ENCODE measurements around the gene KRTAP9-6. TPM values are rescaled to one million over a fixed set of nuclear protein-coding genes. Genes with fewer than 3 reads are reported as not detected.
A peak's percentile ranks its signal among the peaks of the same experiment; 100 is the strongest.

KRTAP9-6 gene
- polyA plus RNA-seq, 6 donors from 2014 or later, result not detected

DNA sequence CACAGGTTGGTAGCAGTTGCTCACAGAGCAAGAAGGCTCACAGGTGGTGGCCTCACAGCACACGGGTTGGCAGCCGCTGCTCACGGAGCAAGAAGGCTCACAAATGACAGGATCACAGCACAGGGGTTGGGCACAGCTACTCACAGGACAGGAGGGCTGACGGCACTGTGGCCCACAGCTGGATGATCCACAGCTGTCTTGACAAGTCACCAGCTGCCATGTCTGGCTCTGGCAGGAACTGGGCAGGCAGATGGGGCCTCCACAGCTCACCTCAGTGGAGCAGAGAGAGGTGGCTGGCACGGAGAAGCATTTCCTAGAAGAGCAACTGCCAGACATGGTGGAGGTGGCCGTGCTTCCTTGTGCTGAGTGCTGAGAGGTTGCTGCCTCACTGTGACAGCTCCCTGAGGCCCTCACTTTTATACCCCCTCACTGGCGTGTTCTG lies 43.8 kb downstream of the KRTAP9-6 start, which contains the start of gene KRTAP16-1:
KRTAP16-1 (minus strand) TSS at position 392 of the 442 bp plus-strand sequence; CDS start at position 336, 56 bp downstream.
- Mint-ChIP-seq H3K27ac (peak within 1 kb of the TSS; percentile 93 to 100 (median 98)), H3K27me3 (no peaks in the 10 kb centered on the region), H3K4me1 (peaks cover 45 to 60% (median 52%) of the 10 kb centered on the region in 3 donors), H3K36me3 (no peaks in the 10 kb centered on the region), H3K9me3 (peaks cover 0 to 2% (median 0%) of the 10 kb centered on the region in 7 donors), H3K4me3 (peak within 1 kb of the TSS; percentile 67 to 88 (median 82))
- peak in 1 of 2 donors; percentile 45 for ATAC-seq (ENCODE audit: low read depth in 2 of 2)
- peak; percentile 75 for DNase-seq

DNA sequence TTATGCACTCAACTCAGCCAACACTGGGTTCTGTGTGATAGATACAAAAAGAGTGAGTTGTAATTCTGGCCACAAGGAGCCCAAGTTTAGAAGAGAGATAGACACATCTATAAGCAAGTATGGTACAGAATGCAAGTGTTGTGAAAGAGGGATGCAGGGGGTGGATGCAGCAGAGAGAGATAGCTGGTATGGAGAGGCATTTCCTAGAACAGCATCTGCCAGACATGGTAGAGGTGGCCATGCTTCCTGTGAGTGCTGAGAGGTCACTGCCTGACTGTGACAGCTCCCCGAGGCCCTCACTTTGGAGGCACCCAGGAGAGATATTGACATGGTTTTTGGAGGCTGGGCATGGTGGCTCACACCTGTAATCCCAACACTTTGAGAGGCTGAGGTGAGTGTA lies 45.9 kb downstream of the KRTAP9-6 start:
- no peak for DNase-seq
- Mint-ChIP-seq H3K9me3 (peaks cover 0 to 2% (median 0%) of the 10 kb centered on the region in 7 donors), H3K4me3 (peak overlapping the region in 2 of 8 donors; percentile 55 to 71), H3K27me3 (peaks cover 0 to 12% (median 5%) of the 10 kb centered on the region in 3 donors), H3K27ac (peak overlapping the region in 2 of 6 donors; percentile 60 to 93), H3K4me1 (peaks cover 38 to 50% (median 46%) of the 10 kb centered on the region in 3 donors), H3K36me3 (no peaks in the 10 kb centered on the region)
- no peak for ATAC-seq (ENCODE audit: low read depth in 2 of 2)

DNA sequence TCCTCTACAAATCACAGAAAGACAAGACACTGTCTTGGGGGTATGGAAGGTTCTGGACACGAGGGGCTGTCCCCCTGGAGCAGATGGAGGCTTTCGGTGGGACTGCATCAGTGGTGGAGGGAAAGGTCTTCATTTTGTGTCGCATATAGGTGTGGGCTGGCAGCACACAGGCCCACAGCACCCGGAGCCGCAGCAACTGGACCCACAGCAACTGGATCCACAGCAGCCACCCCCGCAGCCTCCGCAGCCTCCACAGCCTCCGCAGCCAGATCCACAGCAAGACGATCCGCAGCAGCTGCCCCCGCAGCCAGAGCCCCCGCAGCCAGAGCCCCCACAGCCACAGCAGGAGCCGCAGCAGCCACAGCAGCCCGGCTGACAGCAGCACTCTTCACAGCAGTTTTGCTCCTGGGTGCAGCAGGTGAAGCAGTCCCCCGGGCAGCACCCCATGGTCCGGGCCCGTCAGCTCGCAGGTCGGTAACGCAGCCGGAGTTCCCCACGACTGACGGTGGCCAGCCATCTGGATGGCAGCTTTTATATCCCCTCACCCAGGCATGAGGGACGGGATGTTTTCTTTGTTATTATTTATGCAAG lies 50.1 kb downstream of the KRTAP9-6 start, which contains the start of gene KRTAP17-1:
KRTAP17-1 (minus strand) TSS at position 507 of the 591 bp plus-strand sequence; CDS start at position 447, 60 bp downstream.
- peaks cover 0 to 11% of the 10 kb centered on the region in 2 donors for H3K36me3 Mint-ChIP-seq
- no peak for DNase-seq
- H3K4me3 Mint-ChIP-seq, result no peak within 1 kb of the TSS
- no peak for ATAC-seq (ENCODE audit: low read depth in 2 of 2)
- peaks cover 0 to 14% (median 13%) of the 10 kb centered on the region in 7 donors for H3K9me3 Mint-ChIP-seq
- H3K27me3 Mint-ChIP-seq, result peaks cover 0 to 14% (median 5%) of the 10 kb centered on the region in 3 donors
- peak within 1 kb of the TSS in 1 of 6 donors; percentile 61 for H3K27ac Mint-ChIP-seq
- H3K4me1 Mint-ChIP-seq, result peaks cover 0 to 9% (median 7%) of the 10 kb centered on the region in 3 donors

Other genes with a start within 250 kb of the KRTAP9-6 start
- gene KRTAP1-5, start 238.2 kb upstream of the KRTAP9-6 start, polyA plus RNA-seq (ENCODE audit: low read depth in 6 of 6), result not detected
- gene KRTAP1-4, start 235.2 kb upstream of the KRTAP9-6 start, polyA plus RNA-seq (ENCODE audit: low read depth in 6 of 6), result not detected
- not detected for gene KRTAP1-3, start 230.5 kb upstream of the KRTAP9-6 start, polyA plus RNA-seq (ENCODE audit: low read depth in 6 of 6)
- not detected for gene KRTAP1-1, start 223.9 kb upstream of the KRTAP9-6 start, polyA plus RNA-seq (ENCODE audit: low read depth in 6 of 6)
- not detected for gene KRTAP2-1, start 218.1 kb upstream of the KRTAP9-6 start, polyA plus RNA-seq (ENCODE audit: low read depth in 6 of 6)
- gene KRTAP2-2, start 210.1 kb upstream of the KRTAP9-6 start, polyA plus RNA-seq (ENCODE audit: low read depth in 6 of 6), result not detected
- not detected for gene KRTAP2-3, start 205.3 kb upstream of the KRTAP9-6 start, polyA plus RNA-seq (ENCODE audit: low read depth in 6 of 6)
- not detected for gene KRTAP2-4, start 199.5 kb upstream of the KRTAP9-6 start, polyA plus RNA-seq (ENCODE audit: low read depth in 6 of 6)
- gene KRTAP4-7, start 181.2 kb upstream of the KRTAP9-6 start, polyA plus RNA-seq (ENCODE audit: low read depth in 6 of 6), result not detected
- gene KRTAP4-8, start 167.2 kb upstream of the KRTAP9-6 start, polyA plus RNA-seq (ENCODE audit: low read depth in 6 of 6), result not detected
- not detected for gene KRTAP4-16, start 163.2 kb upstream of the KRTAP9-6 start, polyA plus RNA-seq (ENCODE audit: low read depth in 6 of 6)
- gene KRTAP4-9, start 160.0 kb upstream of the KRTAP9-6 start, polyA plus RNA-seq (ENCODE audit: low read depth in 6 of 6), result not detected
- not detected for gene KRTAP4-11, start 147.0 kb upstream of the KRTAP9-6 start, polyA plus RNA-seq (ENCODE audit: low read depth in 6 of 6)
- 1 to 10 TPM in 2 of 6 donors, under 1 TPM in 2, not detected in 2; 0.30 to 3.3 (median 1.3) TPM for gene KRTAP4-12, start 141.2 kb upstream of the KRTAP9-6 start, polyA plus RNA-seq (ENCODE audit: low read depth in 6 of 6)
- 1 to 10 TPM in 2 of 6 donors, not detected in 4; 1.6 to 2.0 TPM for gene KRTAP4-6, start 124.8 kb upstream of the KRTAP9-6 start, polyA plus RNA-seq (ENCODE audit: low read depth in 6 of 6)
- gene KRTAP4-5, start 115.6 kb upstream of the KRTAP9-6 start, polyA plus RNA-seq (ENCODE audit: low read depth in 6 of 6), result not detected
- not detected for gene KRTAP4-4, start 104.6 kb upstream of the KRTAP9-6 start, polyA plus RNA-seq (ENCODE audit: low read depth in 6 of 6)
- not detected for gene KRTAP4-3, start 97.2 kb upstream of the KRTAP9-6 start, polyA plus RNA-seq (ENCODE audit: low read depth in 6 of 6)
- gene KRTAP4-2, start 87.2 kb upstream of the KRTAP9-6 start, polyA plus RNA-seq (ENCODE audit: low read depth in 6 of 6), result not detected
- not detected for gene KRTAP4-1, start 80.5 kb upstream of the KRTAP9-6 start, polyA plus RNA-seq (ENCODE audit: low read depth in 6 of 6)
- not detected for gene KRTAP9-1, start 75.5 kb upstream of the KRTAP9-6 start, polyA plus RNA-seq (ENCODE audit: low read depth in 6 of 6)
- gene KRTAP9-2, start 38.7 kb upstream of the KRTAP9-6 start, polyA plus RNA-seq (ENCODE audit: low read depth in 6 of 6), result not detected
- gene KRTAP9-3, start 32.9 kb upstream of the KRTAP9-6 start, polyA plus RNA-seq (ENCODE audit: low read depth in 6 of 6), result not detected
- gene KRTAP9-8, start 27.4 kb upstream of the KRTAP9-6 start, polyA plus RNA-seq (ENCODE audit: low read depth in 6 of 6), result not detected
- not detected for gene KRTAP9-4, start 15.7 kb upstream of the KRTAP9-6 start, polyA plus RNA-seq (ENCODE audit: low read depth in 6 of 6)
- not detected for gene KRTAP9-9, start 10.0 kb upstream of the KRTAP9-6 start, polyA plus RNA-seq (ENCODE audit: low read depth in 6 of 6)
- not detected for gene KRTAP9-7, start 10.3 kb downstream of the KRTAP9-6 start, polyA plus RNA-seq (ENCODE audit: low read depth in 6 of 6)
- not detected for gene KRTAP29-1, start 37.5 kb downstream of the KRTAP9-6 start, polyA plus RNA-seq (ENCODE audit: low read depth in 6 of 6)
- gene KRTAP16-1, start 43.9 kb downstream of the KRTAP9-6 start, polyA plus RNA-seq (ENCODE audit: low read depth in 6 of 6), result 1 to 10 TPM in 1 of 6 donors, under 1 TPM in 3, not detected in 2; 0.38 to 2.0 (median 0.55) TPM
- gene KRTAP17-1, start 50.3 kb downstream of the KRTAP9-6 start, polyA plus RNA-seq (ENCODE audit: low read depth in 6 of 6), result not detected
- gene KRT33A, start 85.5 kb downstream of the KRTAP9-6 start, polyA plus RNA-seq (ENCODE audit: low read depth in 6 of 6), result not detected
- not detected for gene KRT33B, start 104.4 kb downstream of the KRTAP9-6 start, polyA plus RNA-seq (ENCODE audit: low read depth in 6 of 6)
- gene KRT34, start 116.9 kb downstream of the KRTAP9-6 start, polyA plus RNA-seq (ENCODE audit: low read depth in 6 of 6), result not detected
- gene KRT31, start 132.2 kb downstream of the KRTAP9-6 start, polyA plus RNA-seq (ENCODE audit: low read depth in 6 of 6), result not detected
- gene KRT37, start 159.2 kb downstream of the KRTAP9-6 start, polyA plus RNA-seq (ENCODE audit: low read depth in 6 of 6), result not detected
- not detected for gene KRT38, start 175.6 kb downstream of the KRTAP9-6 start, polyA plus RNA-seq (ENCODE audit: low read depth in 6 of 6)
- gene KRT32, start 202.0 kb downstream of the KRTAP9-6 start, polyA plus RNA-seq (ENCODE audit: low read depth in 6 of 6), result not detected
- gene KRT35, start 215.8 kb downstream of the KRTAP9-6 start, polyA plus RNA-seq (ENCODE audit: low read depth in 6 of 6), result not detected
- gene KRT36, start 224.5 kb downstream of the KRTAP9-6 start, polyA plus RNA-seq (ENCODE audit: low read depth in 6 of 6), result not detected
- not detected for gene KRT13, start 240.2 kb downstream of the KRTAP9-6 start, polyA plus RNA-seq (ENCODE audit: low read depth in 6 of 6)

Measured in naive B cell (primary cell).